HEK293T (cell line): ENCODE measurements around the gene CHAC1.

Experiments used
- CTCF ChIA-PET: fragments of 350-600 bp; formaldehyde crosslinking; extraction: SDS; loops from one replicate; lab custom pipeline; 2021; ENCODE audit warnings: antibody characterized with exemption, inconsistent platforms; lab: Yijun Ruan, JAX
- POLR2A ChIA-PET: fragments of 350-600 bp; formaldehyde crosslinking; extraction: SDS; loops from one replicate; lab custom pipeline; 2020; ENCODE audit warnings: antibody characterized with exemption, inconsistent platforms; lab: Yijun Ruan, JAX
- DNase-seq: peaks from one replicate; pipeline ENCODE4 v3.0.0; 2012; ENCODE audit warnings: mixed read lengths; ENCODE audit errors: extremely low spot score
- ARNT ChIP-seq: fragments of 450-650 bp; IDR thresholded peaks from 2 replicates; pipeline ENCODE4 v1.6.1; 2017; ENCODE audit warnings: mild to moderate bottlenecking
- BHLHE40 ChIP-seq: fragments of 450-650 bp; IDR thresholded peaks from 2 replicates; pipeline ENCODE4 v1.6.1; 2016; ENCODE audit warnings: mild to moderate bottlenecking, moderate library complexity, borderline replicate concordance
- CTBP1 ChIP-seq: fragments of 450-650 bp; IDR thresholded peaks from 2 replicates; pipeline ENCODE4 v1.6.1; 2016; ENCODE audit warnings: borderline replicate concordance
- ELF4 ChIP-seq: fragments of 450-650 bp; IDR thresholded peaks from 2 replicates; pipeline ENCODE4 v1.6.1; 2017; ENCODE audit warnings: antibody characterized with exemption
- FOXA1 ChIP-seq: fragments of 450-650 bp; IDR thresholded peaks from 2 replicates; pipeline ENCODE4 v1.6.1; 2016; ENCODE audit warnings: mild to moderate bottlenecking
- FOXK2 ChIP-seq: fragments of 450-650 bp; IDR thresholded peaks from 2 replicates; pipeline ENCODE4 v1.6.1; 2016; ENCODE audit warnings: mild to moderate bottlenecking
- FOXM1 ChIP-seq: fragments of 450-650 bp; IDR thresholded peaks from 2 replicates; pipeline ENCODE4 v1.6.1; 2017; ENCODE audit warnings: mild to moderate bottlenecking, borderline replicate concordance
- HDGF ChIP-seq: fragments of 450-650 bp; IDR thresholded peaks from 2 replicates; pipeline ENCODE4 v1.6.1; 2017; ENCODE audit warnings: antibody characterized with exemption, borderline replicate concordance
- L3MBTL2 ChIP-seq: fragments of 450-650 bp; conservative IDR thresholded peaks from 2 replicates; pipeline ENCODE4 v1.6.1; 2016; ENCODE audit warnings: mild to moderate bottlenecking
- LEF1 ChIP-seq: fragments of 450-650 bp; IDR thresholded peaks from 2 replicates; pipeline ENCODE4 v1.6.1; 2017; ENCODE audit warnings: mild to moderate bottlenecking, borderline replicate concordance
- NFRKB ChIP-seq: fragments of 450-650 bp; IDR thresholded peaks from 2 replicates; pipeline ENCODE4 v1.6.1; 2016; ENCODE audit warnings: mild to moderate bottlenecking, moderate library complexity
- PKNOX1 ChIP-seq: fragments of 450-650 bp; IDR thresholded peaks from 2 replicates; pipeline ENCODE4 v1.6.1; 2016
- SP1 ChIP-seq: fragments of 450-650 bp; IDR thresholded peaks from 2 replicates; pipeline ENCODE4 v1.6.1; 2017
- SUZ12 ChIP-seq: fragments of 450-650 bp; IDR thresholded peaks from 2 replicates; pipeline ENCODE4 v1.6.1; 2016; ENCODE audit warnings: mild to moderate bottlenecking
- ZNF384 ChIP-seq: fragments of 450-650 bp; IDR thresholded peaks from 2 replicates; pipeline ENCODE4 v1.6.1; 2016

Gene CHAC1

DNA sequence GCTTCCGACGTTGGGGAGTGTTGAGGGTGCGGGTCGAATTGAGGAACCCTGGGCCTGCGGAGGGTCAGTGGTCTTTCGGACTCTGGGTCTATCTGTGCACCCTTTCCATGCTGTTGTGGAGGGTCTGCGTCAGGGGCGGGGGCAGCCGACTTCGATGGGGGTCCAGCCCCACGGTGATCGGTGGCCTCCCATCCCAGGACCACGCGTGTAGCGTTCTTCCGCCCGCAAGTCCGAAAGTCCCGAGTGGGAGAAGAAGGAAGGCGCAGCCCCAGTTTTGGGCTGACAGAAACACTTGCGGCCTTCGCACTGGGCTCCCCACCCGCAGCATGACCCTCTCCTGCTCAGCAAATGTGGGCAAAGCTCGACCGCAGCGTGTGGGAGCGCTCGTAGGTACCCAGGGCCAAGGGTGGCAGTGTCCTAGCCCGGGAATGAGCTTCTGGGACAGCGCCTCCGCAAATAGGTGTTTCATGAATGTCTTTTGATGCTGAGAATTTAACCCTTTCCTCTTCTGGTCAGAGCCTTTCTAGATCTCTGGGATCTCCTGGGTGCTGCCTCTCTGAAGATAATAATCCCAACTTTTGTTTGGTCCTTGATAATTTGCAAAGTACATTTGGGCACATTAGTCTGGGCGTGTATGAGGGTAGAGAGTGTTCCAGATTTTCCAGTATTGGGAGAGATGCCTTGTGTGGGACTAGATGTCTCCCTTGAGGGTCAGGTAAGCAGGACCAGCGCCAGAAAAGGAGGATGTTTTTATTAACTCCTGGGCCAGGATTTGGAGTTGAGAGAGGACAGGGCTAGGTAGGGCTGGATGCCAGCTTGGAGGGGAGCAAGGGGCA lies 26.4 kb upstream of the CHAC1 start:
- POLR2A ChIA-PET = interaction anchor here (1.9 to 2.6 kb wide), 2 partner anchors 27 to 30 kb away, joined by 7 to 22 read pairs; partner anchors contain the start of gene CHAC1
- CTCF ChIA-PET = no interaction called here
- no peak for DNase-seq
- TF ChIP-seq ZNF384 (no peak), ELF4 (no peak), ARNT (no peak), LEF1 (no peak)

- CTCF ChIA-PET = no interaction called here
- DNase-seq = no peak
Measured at GRCh38 chr15:40927495-40927872, 25.8 kb upstream of the CHAC1 start.

DNA sequence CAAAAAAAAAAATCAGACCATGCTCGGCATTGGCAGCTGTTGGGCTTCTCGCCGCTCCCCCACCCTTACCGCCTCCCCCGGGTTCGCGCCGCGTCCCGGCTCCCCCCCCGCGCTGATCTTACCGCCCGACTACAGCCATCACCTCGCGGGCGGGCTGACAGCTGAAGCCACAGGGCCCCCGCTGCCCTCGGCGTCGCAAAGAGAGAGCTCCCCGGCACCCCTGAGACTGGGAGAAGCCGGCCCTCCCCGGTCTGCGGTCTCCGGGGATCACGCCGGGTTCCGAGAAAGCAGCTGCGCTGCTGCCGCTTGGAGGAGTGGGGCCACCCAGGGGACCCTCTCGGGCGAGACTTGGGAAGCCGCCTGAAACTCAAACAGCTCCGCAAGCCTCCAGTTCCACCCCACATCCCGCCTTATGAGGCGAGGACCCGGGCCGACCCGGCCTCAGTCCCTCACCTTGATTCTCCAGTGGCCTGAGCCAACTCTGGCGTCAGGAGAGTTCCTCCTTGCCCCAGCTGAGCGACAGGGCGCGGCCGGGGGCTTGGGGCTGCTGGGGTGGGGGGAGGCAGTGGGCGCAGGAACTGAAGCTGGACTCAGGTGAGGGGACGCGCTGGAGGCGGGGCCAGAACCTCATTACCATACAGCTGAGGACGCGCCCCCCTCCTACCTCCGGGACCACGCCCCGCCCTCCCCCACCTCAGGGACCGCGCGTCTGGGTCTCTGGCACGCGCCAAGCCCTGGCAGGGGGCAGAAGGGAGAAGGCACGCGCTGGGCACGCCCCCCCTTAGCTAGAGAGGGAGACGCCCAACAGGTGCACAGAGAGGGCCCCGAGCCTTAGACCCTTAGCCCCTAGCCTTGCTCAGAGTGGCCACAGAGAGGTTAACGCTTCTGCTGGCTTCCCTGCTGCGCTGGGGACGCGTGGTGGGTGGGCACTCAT lies 25.1 kb upstream of the CHAC1 start:
- POLR2A ChIA-PET = interaction anchor here (1.9 to 2.6 kb wide), 3 partner anchors 13 to 29 kb away, joined by 7 to 22 read pairs (median 9); partner anchors contain the start of gene CHAC1
- no peak for TF ChIP-seq ZNF384
- no peak for TF ChIP-seq SUZ12
- DNase-seq = no peak
- CTCF ChIA-PET = interaction anchor here (0.7 to 2.3 kb wide), 4 partner anchors 8 to 23 kb away, joined by 3 to 14 read pairs (median 3); no protein-coding TSS in a partner anchor

More at GRCh38 chr15:40927495-40927872, 25.8 kb upstream of the CHAC1 start:
- POLR2A ChIA-PET = interaction anchor here (1.9 to 2.6 kb wide), 3 partner anchors 14 to 30 kb away, joined by 7 to 22 read pairs (median 9); partner anchors contain the start of gene CHAC1
- no peak for TF ChIP-seq LEF1
- TF ChIP-seq HDGF = no peak
- no peak for TF ChIP-seq ZNF384
- no peak for TF ChIP-seq ARNT
- TF ChIP-seq FOXK2 = no peak
- no peak for TF ChIP-seq BHLHE40
- TF ChIP-seq CTBP1 = no peak
- no peak for TF ChIP-seq FOXM1
- TF ChIP-seq FOXA1 = no peak
- TF ChIP-seq NFRKB = no peak

- ChIA-PET CTCF (interaction anchor here (0.7 to 2.3 kb wide), 4 partner anchors 9 to 852 kb away, joined by 3 to 14 read pairs (median 3); no protein-coding TSS in a partner anchor), POLR2A (interaction anchor here (1.4 to 2.6 kb wide), 4 partner anchors 9 to 28 kb away, joined by 3 to 22 read pairs (median 8); partner anchors contain the start of gene CHAC1)
- TF ChIP-seq SP1 (no peak), PKNOX1 (peak; percentile 95), ARNT (no peak), L3MBTL2 (peak; percentile 84), LEF1 (no peak), ZNF384 (no peak)
- peak; percentile 68 for DNase-seq
Measured at GRCh38 chr15:40928821-40929659, 24.2 kb upstream of the CHAC1 start, which contains the start of gene DLL4. Gene DLL4, plus strand, starts transcription at chr15:40929340. Its CDS starts 329 bp downstream, at chr15:40929669.

DNA sequence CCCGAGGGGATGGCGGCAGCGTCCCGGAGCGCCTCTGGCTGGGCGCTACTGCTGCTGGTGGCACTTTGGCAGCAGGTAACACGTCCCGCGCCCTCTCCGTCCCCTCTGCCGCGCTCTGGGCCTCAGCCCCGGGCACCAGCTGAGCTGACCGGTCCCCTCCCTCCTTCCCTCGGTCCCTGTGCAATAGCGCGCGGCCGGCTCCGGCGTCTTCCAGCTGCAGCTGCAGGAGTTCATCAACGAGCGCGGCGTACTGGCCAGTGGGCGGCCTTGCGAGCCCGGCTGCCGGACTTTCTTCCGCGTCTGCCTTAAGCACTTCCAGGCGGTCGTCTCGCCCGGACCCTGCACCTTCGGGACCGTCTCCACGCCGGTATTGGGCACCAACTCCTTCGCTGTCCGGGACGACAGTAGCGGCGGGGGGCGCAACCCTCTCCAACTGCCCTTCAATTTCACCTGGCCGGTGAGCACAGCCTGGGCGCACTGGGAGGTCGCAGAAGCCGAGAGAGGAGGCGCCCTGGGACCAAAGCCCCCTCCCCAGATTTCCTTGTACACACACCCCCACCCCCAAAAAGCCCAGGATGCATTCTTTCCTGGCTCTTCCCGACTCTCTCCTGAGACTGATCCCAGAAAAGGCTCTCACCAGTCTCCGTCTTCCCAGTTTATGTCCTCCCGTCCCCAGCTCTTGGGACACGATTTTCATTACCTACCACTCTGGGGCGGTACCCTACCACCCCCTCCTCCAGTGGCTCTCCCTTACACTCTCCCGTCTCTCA lies 23.4 kb upstream of the CHAC1 start:
- no peak for DNase-seq
- POLR2A ChIA-PET = interaction anchor here (1.4 to 3.6 kb wide), 4 partner anchors 10 to 24 kb away, joined by 3 to 32 read pairs (median 16); partner anchors contain the start of gene CHAC1
- CTCF ChIA-PET = interaction anchor here (0.7 to 2.3 kb wide), 8 partner anchors 8 to 852 kb away, joined by 3 to 14 read pairs (median 4); partner anchors contain the start of gene CHAC1
- TF ChIP-seq FOXM1 (no peak), L3MBTL2 (peak; percentile 15; the same call in 1 of the 2 replicates)
